Osteoblast (primary cell): ENCODE data around the gene ZNF593OS. TPM values are rescaled to one million over a fixed set of nuclear protein-coding genes. Genes with fewer than 3 reads are reported as not detected.

Source experiments
- DNase-seq: peaks from one replicate; pipeline ENCODE4 v3.0.0; 2011; ENCODE audit warnings: low spot score, mixed read lengths; ENCODE audit not compliant: insufficient read length; ENCODE audit errors: missing footprints
- H2AFZ ChIP-seq: 2 replicates; pipeline ENCODE4 v1.6.0; 2011; ENCODE audit warnings: mild to moderate bottlenecking, low read length
- H3K27ac ChIP-seq: 2 replicates; pipeline ENCODE4 v1.5.1; 2011; ENCODE audit warnings: mild to moderate bottlenecking, low read depth, low read length, moderate library complexity
- H3K27me3 ChIP-seq: 2 replicates; pipeline ENCODE4 v1.6.0; 2012; ENCODE audit warnings: mild to moderate bottlenecking, control low read depth, inconsistent platforms, low read length, moderate library complexity; ENCODE audit not compliant: insufficient read depth
- H3K36me3 ChIP-seq: 2 replicates; pipeline ENCODE4 v1.5.1; 2011; ENCODE audit warnings: mild to moderate bottlenecking, low read length, control low read depth, moderate library complexity; ENCODE audit not compliant: insufficient read depth
- H3K4me1 ChIP-seq: 2 replicates; pipeline ENCODE4 v1.5.1; 2011; ENCODE audit warnings: mild to moderate bottlenecking, low read length, control low read depth, moderate library complexity; ENCODE audit not compliant: insufficient read depth
- H3K4me2 ChIP-seq: 2 replicates; pipeline ENCODE4 v1.6.0; 2011; ENCODE audit warnings: mild to moderate bottlenecking, low read length; ENCODE audit not compliant: insufficient read depth
- H3K4me3 ChIP-seq: fragments of 200-600 bp; sonication (generic); 3 replicates; pipeline ENCODE4 v1.5.1; 2012; ENCODE audit warnings: mild to moderate bottlenecking, low read length, inconsistent platforms; ENCODE audit not compliant: insufficient read depth
- H3K79me2 ChIP-seq: 2 replicates; pipeline ENCODE4 v1.6.0; 2012; ENCODE audit warnings: mild to moderate bottlenecking, low read length, control low read depth, inconsistent platforms; ENCODE audit not compliant: insufficient read depth
- H3K9me3 ChIP-seq: 2 replicates; pipeline ENCODE4 v1.5.1; 2011; ENCODE audit warnings: low read depth, low read length, control low read depth
- H4K20me1 ChIP-seq: 2 replicates; pipeline ENCODE4 v1.6.0; 2012; ENCODE audit warnings: mild to moderate bottlenecking, low read length, control low read depth; ENCODE audit not compliant: insufficient read depth
- total RNA-seq: library from RNA; depleted of rRNA; stranded (reverse); fragments of >200 nt; gene quantifications from 2 replicates; pipeline ENCODE4 v1.2.3, GENCODE V29; 2012
- TF ChIP-seq, protein P1 (sequence below): IDR thresholded peaks from 2 replicates; pipeline ENCODE4 v1.5.1; 2011; ENCODE audit warnings: mild to moderate bottlenecking, low read depth, low read length, moderate library complexity; ENCODE audit errors: extremely low read depth

The ZNF593OS gene
- total RNA-seq, 1 donor = not detected

DNA sequence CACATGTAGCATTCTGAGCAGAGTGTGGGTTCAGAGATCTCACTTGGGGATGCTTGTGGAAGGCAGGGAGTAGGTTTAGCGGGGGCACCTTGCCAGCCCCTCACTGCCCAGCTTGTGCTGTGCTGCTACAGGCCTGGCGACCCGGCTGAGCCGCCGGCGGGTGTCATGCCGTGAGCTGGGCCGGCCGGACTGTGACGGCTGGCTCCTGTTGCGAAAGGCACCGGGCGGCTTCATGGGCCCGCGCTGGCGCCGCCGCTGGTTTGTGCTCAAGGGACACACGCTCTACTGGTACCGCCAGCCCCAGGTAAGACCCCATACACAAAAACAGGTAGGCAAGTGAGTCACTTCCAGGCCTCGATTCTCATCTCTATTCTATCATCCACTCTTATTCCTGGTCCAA lies 13.3 kb upstream of the ZNF593OS start:
- Histone ChIP-seq H3K27ac (no peak overlapping the region), H2AFZ (no peak overlapping the region), H4K20me1 (no peaks in the 10 kb centered on the region), H3K9me3 (no peaks in the 10 kb centered on the region), H3K79me2 (no peaks in the 10 kb centered on the region), H3K36me3 (no peaks in the 10 kb centered on the region), H3K4me3 (no peak overlapping the region), H3K4me1 (no peaks in the 10 kb centered on the region), H3K27me3 (peaks cover 4% of the 10 kb centered on the region), H3K4me2 (no peak overlapping the region)
- peak; percentile 72 for DNase-seq
- TF ChIP-seq, protein P1, sequence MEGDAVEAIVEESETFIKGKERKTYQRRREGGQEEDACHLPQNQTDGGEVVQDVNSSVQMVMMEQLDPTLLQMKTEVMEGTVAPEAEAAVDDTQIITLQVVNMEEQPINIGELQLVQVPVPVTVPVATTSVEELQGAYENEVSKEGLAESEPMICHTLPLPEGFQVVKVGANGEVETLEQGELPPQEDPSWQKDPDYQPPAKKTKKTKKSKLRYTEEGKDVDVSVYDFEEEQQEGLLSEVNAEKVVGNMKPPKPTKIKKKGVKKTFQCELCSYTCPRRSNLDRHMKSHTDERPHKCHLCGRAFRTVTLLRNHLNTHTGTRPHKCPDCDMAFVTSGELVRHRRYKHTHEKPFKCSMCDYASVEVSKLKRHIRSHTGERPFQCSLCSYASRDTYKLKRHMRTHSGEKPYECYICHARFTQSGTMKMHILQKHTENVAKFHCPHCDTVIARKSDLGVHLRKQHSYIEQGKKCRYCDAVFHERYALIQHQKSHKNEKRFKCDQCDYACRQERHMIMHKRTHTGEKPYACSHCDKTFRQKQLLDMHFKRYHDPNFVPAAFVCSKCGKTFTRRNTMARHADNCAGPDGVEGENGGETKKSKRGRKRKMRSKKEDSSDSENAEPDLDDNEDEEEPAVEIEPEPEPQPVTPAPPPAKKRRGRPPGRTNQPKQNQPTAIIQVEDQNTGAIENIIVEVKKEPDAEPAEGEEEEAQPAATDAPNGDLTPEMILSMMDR = no peak

DNA sequence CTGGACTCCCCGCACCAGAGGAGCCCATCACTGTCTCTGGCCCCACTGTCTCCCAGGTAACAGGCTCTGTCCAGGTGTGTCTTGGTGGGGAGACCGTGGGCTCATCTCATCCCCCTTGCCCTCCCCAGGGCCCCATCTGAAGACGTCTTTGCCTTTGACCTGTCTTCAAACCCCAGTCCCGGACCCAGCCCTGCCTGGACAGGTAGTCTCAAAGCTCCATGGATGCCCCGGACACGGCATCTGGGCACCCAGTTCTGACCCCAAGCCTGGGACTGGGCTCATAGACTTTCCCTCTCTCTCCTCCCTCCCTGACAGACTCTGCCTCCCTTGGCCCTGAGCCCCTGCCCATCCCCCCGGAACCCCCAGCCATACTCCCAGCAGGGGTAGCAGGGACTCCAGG lies 12.5 kb upstream of the ZNF593OS start:
- no peaks in the 10 kb centered on the region for H3K9me3 ChIP-seq
- no peak overlapping the region for H3K4me3 ChIP-seq
- TF ChIP-seq, protein P1 = no peak
- peaks cover 4% of the 10 kb centered on the region for H3K27me3 ChIP-seq
- H2AFZ ChIP-seq = no peak overlapping the region
- no peak overlapping the region for H3K4me2 ChIP-seq
- DNase-seq = peak; percentile 13
- H3K4me1 ChIP-seq = no peaks in the 10 kb centered on the region
- no peaks in the 10 kb centered on the region for H4K20me1 ChIP-seq
- no peaks in the 10 kb centered on the region for H3K36me3 ChIP-seq
- no peaks in the 10 kb centered on the region for H3K79me2 ChIP-seq
- H3K27ac ChIP-seq = no peak overlapping the region

DNA sequence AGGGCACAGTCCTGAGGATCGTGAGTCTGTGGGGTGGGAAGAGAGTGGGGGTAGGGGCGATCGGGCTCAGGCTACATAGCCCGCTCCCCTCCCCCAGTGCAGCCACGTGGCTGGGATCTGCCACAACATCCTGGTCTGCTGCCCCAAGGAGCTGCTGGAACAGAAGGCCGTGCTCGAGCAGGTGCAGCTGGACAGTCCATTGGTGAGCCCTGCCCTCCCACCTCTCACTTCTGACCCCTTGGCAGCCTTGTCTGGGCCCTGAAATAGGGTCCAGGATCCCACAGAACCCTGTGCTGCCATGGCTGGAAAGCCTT lies 10.7 kb upstream of the ZNF593OS start:
- Histone ChIP-seq H3K27me3 (peaks cover 4% of the 10 kb centered on the region), H3K4me1 (no peaks in the 10 kb centered on the region), H3K9me3 (no peaks in the 10 kb centered on the region), H4K20me1 (no peaks in the 10 kb centered on the region), H3K79me2 (no peaks in the 10 kb centered on the region), H3K36me3 (no peaks in the 10 kb centered on the region), H2AFZ (no peak overlapping the region), H3K27ac (no peak overlapping the region), H3K4me3 (no peak overlapping the region), H3K4me2 (no peak overlapping the region)
- DNase-seq = peak; percentile 48
- TF ChIP-seq, protein P1 = no peak

DNA sequence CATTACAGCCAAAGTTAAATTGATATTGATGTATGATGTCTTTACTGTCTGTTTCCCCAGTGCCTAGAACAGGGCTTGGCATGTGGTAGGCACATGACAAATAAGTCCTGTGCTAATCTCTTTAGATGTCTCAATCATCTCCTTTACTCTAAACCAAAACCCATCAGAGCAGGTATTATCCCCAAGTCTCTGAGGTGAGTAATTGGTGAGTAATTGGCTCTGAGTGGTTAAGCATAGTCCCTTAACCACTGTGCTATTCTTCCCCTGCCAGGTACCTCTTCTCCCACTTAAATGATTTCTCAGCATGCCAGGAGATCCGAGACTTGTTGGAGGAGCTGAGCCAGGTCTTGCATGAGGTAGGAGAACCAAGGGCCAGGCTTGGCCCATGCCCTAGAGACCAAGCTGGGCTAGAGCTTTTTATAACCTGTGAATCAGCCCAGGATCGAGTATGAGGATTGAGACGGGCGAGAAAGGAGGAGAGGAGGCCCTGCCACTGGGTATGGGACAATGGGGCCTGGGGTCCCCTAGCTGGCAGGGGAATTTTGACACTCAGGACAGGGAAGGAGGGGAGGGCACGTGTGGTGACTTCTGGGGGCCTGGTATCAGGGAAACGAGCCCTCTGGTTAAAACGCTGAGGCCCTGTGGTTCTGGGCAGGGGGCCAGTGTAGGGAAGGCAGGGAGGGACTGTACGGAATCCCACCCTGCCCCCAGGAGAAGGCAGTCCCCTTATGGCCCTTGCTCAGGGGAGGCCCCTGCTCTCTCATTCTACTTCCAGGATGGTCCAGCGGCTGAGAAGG lies 10.2 kb upstream of the ZNF593OS start:
- Histone ChIP-seq H4K20me1 (no peaks in the 10 kb centered on the region), H3K4me1 (no peaks in the 10 kb centered on the region)

More for the DNA sequence above, 10.2 kb upstream of the ZNF593OS start:
- no peak overlapping the region for H3K4me2 ChIP-seq
- no peak overlapping the region for H3K4me3 ChIP-seq
- H3K27me3 ChIP-seq = no peaks in the 10 kb centered on the region
- H2AFZ ChIP-seq = no peak overlapping the region
- H3K27ac ChIP-seq = no peak overlapping the region
- no peaks in the 10 kb centered on the region for H3K9me3 ChIP-seq
- no peaks in the 10 kb centered on the region for H3K79me2 ChIP-seq
- DNase-seq = peak; percentile 82
- no peaks in the 10 kb centered on the region for H3K36me3 ChIP-seq
- TF ChIP-seq, protein P1 = no peak
